Measurements from ENCODE around the gene ABCC9.
"Not testable (repeated sequence)": the region's sequence is repeated elsewhere in the genome, so short reads cannot be mapped to it uniquely, and the experiment has no call there.

Gene ABCC9

GRCh38 chr12:21813751-21814150 lies 127.5 kb downstream of the ABCC9 start:
- DNase-seq, result no peak

GRCh38 chr12:21813125-21813524 lies 128.1 kb downstream of the ABCC9 start:
- DNase-seq, result no peak

GRCh38 chr12:21812340-21812739 lies 128.9 kb downstream of the ABCC9 start:
- DNase-seq, result not testable (repeated sequence)

- no peak for DNase-seq
Observed at GRCh38 chr12:21809100-21809499, 132.1 kb downstream of the ABCC9 start.

- no peak for DNase-seq
Observed at GRCh38 chr12:21806255-21806654, 135.0 kb downstream of the ABCC9 start.

GRCh38 chr12:21801522-21802288 lies 139.5 kb downstream of the ABCC9 start:
- DNase-seq, result no peak

GRCh38 chr12:21800011-21800410 lies 141.2 kb downstream of the ABCC9 start:
- no peak for DNase-seq

GRCh38 chr12:21797539-21797938 lies 143.7 kb downstream of the ABCC9 start:
- DNase-seq, result no peak

- DNase-seq, result no peak
Observed at GRCh38 chr12:21795648-21796328, 145.4 kb downstream of the ABCC9 start.

GRCh38 chr12:21794807-21795595 lies 146.2 kb downstream of the ABCC9 start:
- DNase-seq, result not testable (repeated sequence)

- not testable (repeated sequence) for DNase-seq
Observed at GRCh38 chr12:21789687-21790086, 151.5 kb downstream of the ABCC9 start.

- no peak for DNase-seq
Observed at GRCh38 chr12:21788089-21788983, 152.9 kb downstream of the ABCC9 start.

- no peak for DNase-seq
Observed at GRCh38 chr12:21786041-21786531, 155.1 kb downstream of the ABCC9 start.

- DNase-seq, result not testable (repeated sequence)
Observed at GRCh38 chr12:21782723-21783122, 158.5 kb downstream of the ABCC9 start.

GRCh38 chr12:21780786-21781185 lies 160.4 kb downstream of the ABCC9 start:
- DNase-seq, result no peak

GRCh38 chr12:21776175-21776574 lies 165.1 kb downstream of the ABCC9 start:
- no peak for DNase-seq

GRCh38 chr12:21775133-21775820 lies 165.9 kb downstream of the ABCC9 start:
- no peak for DNase-seq

- no peak for DNase-seq
Observed at GRCh38 chr12:21774358-21775132, 166.7 kb downstream of the ABCC9 start, which contains the start of gene KCNJ8. Gene KCNJ8, minus strand, starts transcription at chr12:21774706. Its CDS starts 1,090 bp downstream, at chr12:21773616.

- no peak for DNase-seq
Observed at GRCh38 chr12:21773806-21774205, 167.4 kb downstream of the ABCC9 start.

- DNase-seq, result no peak
Observed at GRCh38 chr12:21773263-21773741, 167.9 kb downstream of the ABCC9 start.

- DNase-seq, result no peak
Observed at GRCh38 chr12:21771311-21771710, 169.9 kb downstream of the ABCC9 start.
